Measurements from ENCODE around the gene CIART.
A peak's percentile ranks its signal among the peaks of the same experiment; 100 is the strongest.

Gene CIART

GRCh38 chr1:150281758-150282557, at the start of gene CIART:
Gene CIART (plus strand): TSS chr1:150282554. CDS start chr1:150283268, 714 bp downstream.
- peak within 1 kb of the TSS; percentile 89 for H3K27ac ChIP-seq
- TF ChIP-seq, protein P1, sequence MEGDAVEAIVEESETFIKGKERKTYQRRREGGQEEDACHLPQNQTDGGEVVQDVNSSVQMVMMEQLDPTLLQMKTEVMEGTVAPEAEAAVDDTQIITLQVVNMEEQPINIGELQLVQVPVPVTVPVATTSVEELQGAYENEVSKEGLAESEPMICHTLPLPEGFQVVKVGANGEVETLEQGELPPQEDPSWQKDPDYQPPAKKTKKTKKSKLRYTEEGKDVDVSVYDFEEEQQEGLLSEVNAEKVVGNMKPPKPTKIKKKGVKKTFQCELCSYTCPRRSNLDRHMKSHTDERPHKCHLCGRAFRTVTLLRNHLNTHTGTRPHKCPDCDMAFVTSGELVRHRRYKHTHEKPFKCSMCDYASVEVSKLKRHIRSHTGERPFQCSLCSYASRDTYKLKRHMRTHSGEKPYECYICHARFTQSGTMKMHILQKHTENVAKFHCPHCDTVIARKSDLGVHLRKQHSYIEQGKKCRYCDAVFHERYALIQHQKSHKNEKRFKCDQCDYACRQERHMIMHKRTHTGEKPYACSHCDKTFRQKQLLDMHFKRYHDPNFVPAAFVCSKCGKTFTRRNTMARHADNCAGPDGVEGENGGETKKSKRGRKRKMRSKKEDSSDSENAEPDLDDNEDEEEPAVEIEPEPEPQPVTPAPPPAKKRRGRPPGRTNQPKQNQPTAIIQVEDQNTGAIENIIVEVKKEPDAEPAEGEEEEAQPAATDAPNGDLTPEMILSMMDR (IDR thresholded peaks at IDR 0.05): no peak
- no peak for TF ChIP-seq ZFX (IDR thresholded peaks at IDR 0.05; ENCODE audit: borderline replicate concordance)

DNA sequence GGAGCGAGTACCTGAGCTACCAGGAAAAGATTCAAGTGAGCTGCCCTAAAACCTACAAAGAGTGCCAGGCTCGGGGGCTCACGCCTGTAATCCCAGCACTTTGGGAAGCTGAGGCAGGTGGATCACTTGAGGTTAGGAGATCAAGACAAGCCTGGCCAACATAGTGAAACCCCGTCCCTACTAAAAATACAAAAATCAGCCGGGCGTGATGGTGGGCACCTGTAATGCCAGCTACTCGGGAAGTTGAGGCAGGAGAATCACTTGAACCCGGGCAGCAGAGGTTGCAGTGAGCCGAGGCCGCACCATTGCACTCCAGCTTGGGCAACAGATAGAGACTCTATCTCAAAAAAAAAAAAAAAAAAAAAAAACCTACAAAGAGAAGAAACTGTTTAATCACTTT, 49.4 kb upstream of the CIART start:
- 0 out of 2 replicates have a peak overlapping the region, but pooled peaks have one; percentile 93 for H3K27ac ChIP-seq

DNA sequence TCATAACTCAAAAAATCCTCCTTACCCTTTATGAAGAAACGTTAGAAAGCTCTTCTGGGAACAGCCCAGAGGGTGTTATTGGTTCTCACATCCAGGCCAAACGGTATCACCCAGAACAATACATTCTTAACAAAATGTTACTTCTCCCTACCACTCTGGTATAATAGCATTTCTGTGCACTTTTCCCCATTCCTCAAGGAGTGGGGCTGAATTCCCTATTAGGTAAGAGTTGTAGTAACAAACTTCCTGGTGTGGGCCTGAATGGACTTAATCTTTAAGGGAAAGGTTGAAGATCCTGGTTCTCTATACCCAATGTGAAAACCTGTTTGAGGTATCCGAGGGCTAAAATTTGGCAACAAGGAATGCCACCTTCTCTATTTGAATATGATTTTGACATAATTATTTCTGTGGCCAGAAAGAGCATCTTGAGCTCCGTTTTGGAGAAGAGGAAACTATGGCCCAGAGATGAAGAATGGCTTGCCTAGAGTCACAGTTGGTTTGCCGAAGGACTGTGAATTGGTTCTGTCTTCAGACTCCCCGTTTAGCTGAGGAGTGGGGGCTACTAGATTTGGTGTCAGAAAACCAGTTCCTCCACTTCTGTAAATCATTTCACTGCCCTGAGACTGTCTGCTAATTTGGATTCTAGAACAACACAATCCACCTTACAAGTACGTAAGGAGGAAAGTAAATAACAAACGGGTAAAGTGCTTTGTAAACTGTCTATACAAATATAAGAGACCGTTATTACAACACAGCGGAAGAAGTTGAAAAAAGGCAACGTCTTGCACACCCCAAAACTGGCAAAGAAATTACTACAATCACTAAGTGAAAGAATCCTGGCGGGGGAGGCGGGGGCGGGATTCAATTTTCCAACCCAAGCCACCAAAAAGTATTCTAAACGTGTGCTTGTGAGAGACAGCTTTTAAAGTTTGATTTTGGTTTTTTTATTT, 48.7 kb upstream of the CIART start:
- peak overlapping the region; percentile 93 for H3K27ac ChIP-seq
- TF ChIP-seq, protein P1 (IDR thresholded peaks at IDR 0.05): no peak
- no peak for TF ChIP-seq ZFX (IDR thresholded peaks at IDR 0.05; ENCODE audit: borderline replicate concordance)

- peak overlapping the region; percentile 93 for H3K27ac ChIP-seq
- TF ChIP-seq, protein P1 (IDR thresholded peaks at IDR 0.05): no peak
- no peak for TF ChIP-seq ZFX (IDR thresholded peaks at IDR 0.05; ENCODE audit: borderline replicate concordance)
Observed at GRCh38 chr1:150234309-150234565, 48.1 kb upstream of the CIART start.

DNA sequence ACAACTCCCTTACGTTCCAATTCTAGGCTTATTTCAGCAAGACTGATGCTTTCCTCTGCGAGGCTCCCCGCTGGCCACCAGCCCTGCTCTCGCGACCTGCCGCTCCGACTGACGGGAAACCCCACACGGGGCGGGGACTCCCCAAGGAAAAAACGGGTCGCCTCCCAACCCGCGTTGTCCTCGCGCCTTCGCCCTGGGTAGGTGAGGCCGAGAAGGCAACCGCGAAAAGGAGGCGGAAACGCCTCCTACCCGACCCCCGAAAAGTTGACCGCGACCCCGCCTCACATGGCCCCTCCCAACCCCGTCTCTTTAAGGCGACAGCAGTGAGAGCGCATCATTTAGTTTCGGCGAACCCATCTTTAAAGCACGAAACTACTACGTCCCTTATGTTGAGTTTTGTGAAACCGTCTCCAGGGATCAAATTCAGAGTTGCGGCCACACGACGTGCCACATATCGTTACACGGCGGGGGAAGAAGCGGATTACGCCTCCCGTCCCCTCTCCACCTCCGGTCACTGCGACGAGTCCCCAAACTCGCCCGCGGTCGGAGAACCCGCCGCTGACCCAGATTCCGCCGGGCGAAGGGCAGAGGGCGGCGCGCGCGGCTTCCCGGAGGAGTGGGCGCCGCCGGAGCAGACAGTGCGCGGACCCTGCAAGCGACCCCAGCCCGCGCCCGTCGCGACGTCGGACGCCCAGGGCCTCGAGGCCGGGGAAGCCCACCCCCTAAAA, 47.6 kb upstream of the CIART start:
- peak overlapping the region; percentile 93 for H3K27ac ChIP-seq
- TF ChIP-seq, protein P1 (IDR thresholded peaks at IDR 0.05): no peak; the same call in 1 of the 2 replicates
- TF ChIP-seq ZFX (IDR thresholded peaks at IDR 0.05; ENCODE audit: borderline replicate concordance): no peak

GRCh38 chr1:150235294-150235851, 47.0 kb upstream of the CIART start:
- peak overlapping the region; percentile 93 for H3K27ac ChIP-seq
- no peak for TF ChIP-seq ZFX (IDR thresholded peaks at IDR 0.05; ENCODE audit: borderline replicate concordance)
- TF ChIP-seq, protein P1 (IDR thresholded peaks at IDR 0.05): peak; percentile 25
